ENCODE measurements around the gene GRB14. TPM values are rescaled to one million over a fixed set of nuclear protein-coding genes. Genes with fewer than 3 reads are reported as not detected.
"Not testable (repeated sequence)": the region's sequence is repeated elsewhere in the genome, so short reads cannot be mapped to it uniquely, and the experiment has no call there.

The GRB14 gene
- total and polyA plus RNA-seq, 7 donors = 0.74 to 30.0 (median 4.8) TPM

- Histone ChIP-seq H3K36me3 (ENCODE audit: insufficient read depth in 1 of 2, low read depth in 1 of 2) (no peaks in the 10 kb centered on the region), H3K27ac (no peak overlapping the region), H3K27me3 (ENCODE audit: insufficient read depth in 3 of 3, low read length in 2 of 3) (no peaks in the 10 kb centered on the region), H3K9me3 (peaks cover 6% of the 10 kb centered on the region), H3K4me3 (no peak overlapping the region), H3K4me1 (no peaks in the 10 kb centered on the region)
- ATAC-seq (no peak), DNase-seq (no peak)
- TF ChIP-seq CTCF (IDR thresholded peaks at IDR 0.05) = no peak
- 87 to 89% (median 88%) methylated on average over 8 of the region's 8 CpGs for WGBS, 3 donors
- intact Hi-C loops (cut with DNase I) = no loop called here
Observed at GRCh38 chr2:164642946-164643555, 21.8 kb upstream of the GRB14 start.

GRCh38 chr2:164642268-164642667 is 21.0 kb upstream of the GRB14 start:
- no peak for ATAC-seq
- Histone ChIP-seq H3K4me3 (no peak overlapping the region), H3K27ac (no peak overlapping the region), H3K4me1 (no peaks in the 10 kb centered on the region), H3K27me3 (ENCODE audit: insufficient read depth in 3 of 3, low read length in 2 of 3) (no peaks in the 10 kb centered on the region), H3K9me3 (no peaks in the 10 kb centered on the region), H3K36me3 (ENCODE audit: insufficient read depth in 1 of 2, low read depth in 1 of 2) (no peaks in the 10 kb centered on the region)
- WGBS, 3 donors = 79 to 94% (median 86%) methylated on average over 2 of the region's 2 CpGs
- no peak for DNase-seq
- intact Hi-C loops (cut with DNase I) = no loop called here
- TF ChIP-seq CTCF (IDR thresholded peaks at IDR 0.05) = no peak

- H3K4me3 ChIP-seq; H3K27me3 ChIP-seq (ENCODE audit: insufficient read depth in 3 of 3, low read length in 2 of 3); H3K36me3 ChIP-seq (ENCODE audit: insufficient read depth in 1 of 2, low read depth in 1 of 2); intact Hi-C loops (cut with DNase I); H3K27ac ChIP-seq; H3K9me3 ChIP-seq; DNase-seq; H3K4me1 ChIP-seq; ATAC-seq: not testable (repeated sequence)
- WGBS, 3 donors = 63 to 68% (median 63%) methylated on average over 2 of the region's 3 CpGs
Observed at GRCh38 chr2:164628319-164628718, 7.0 kb upstream of the GRB14 start.

GRCh38 chr2:164625378-164625971 is 4.2 kb upstream of the GRB14 start:
- WGBS, 3 donors = 92 to 97% (median 93%) methylated on average over 3 of the region's 3 CpGs
- Histone ChIP-seq H3K36me3 (ENCODE audit: insufficient read depth in 1 of 2, low read depth in 1 of 2) (no peaks in the 10 kb centered on the region), H3K9me3 (no peaks in the 10 kb centered on the region), H3K27me3 (ENCODE audit: insufficient read depth in 3 of 3, low read length in 2 of 3) (no peaks in the 10 kb centered on the region), H3K27ac (no peak overlapping the region), H3K4me3 (no peak overlapping the region), H3K4me1 (no peaks in the 10 kb centered on the region)
- no peak for TF ChIP-seq CTCF (IDR thresholded peaks at IDR 0.05)
- intact Hi-C loops (cut with DNase I) = no loop called here
- DNase-seq (no peak), ATAC-seq (no peak)

- TF ChIP-seq CTCF (IDR thresholded peaks at IDR 0.05) = no peak
- H3K36me3 ChIP-seq (ENCODE audit: insufficient read depth in 1 of 2, low read depth in 1 of 2) = no peaks in the 10 kb centered on the region
- intact Hi-C loops (cut with DNase I) = no loop called here
- DNase-seq = no peak
- no peak overlapping the region for H3K27ac ChIP-seq
- H3K9me3 ChIP-seq = no peaks in the 10 kb centered on the region
- H3K4me3 ChIP-seq = no peak overlapping the region
- peaks cover 0 to 4% (median 0%) of the 10 kb centered on the region in 3 donors for H3K27me3 ChIP-seq (ENCODE audit: insufficient read depth in 3 of 3, low read length in 2 of 3)
- H3K4me1 ChIP-seq = no peaks in the 10 kb centered on the region
- ATAC-seq = no peak
- WGBS, 3 donors = 53 to 75% (median 68%) methylated on average over 2 of the region's 2 CpGs
Observed at GRCh38 chr2:164624316-164624715, 3.0 kb upstream of the GRB14 start.
